CD4-positive, alpha-beta T cell treated with Interleukin-15 for 4 hours (primary cell): ENCODE data around the gene GNG13.
"Not testable (repeated sequence)": the region's sequence is repeated elsewhere in the genome, so short reads cannot be mapped to it uniquely, and the experiment has no call there.

ENCODE experiments used
- DNase-seq: peaks from one replicate; pipeline ENCODE4 v3.0.0-alpha.2; 2020; ENCODE audit warnings: low spot score

GNG13 gene

GRCh38 chr16:776824-777223, 23.7 kb downstream of the GNG13 start:
- DNase-seq = no peak

- DNase-seq = not testable (repeated sequence)
Measured at GRCh38 chr16:776298-776697, 24.2 kb downstream of the GNG13 start.

DNA sequence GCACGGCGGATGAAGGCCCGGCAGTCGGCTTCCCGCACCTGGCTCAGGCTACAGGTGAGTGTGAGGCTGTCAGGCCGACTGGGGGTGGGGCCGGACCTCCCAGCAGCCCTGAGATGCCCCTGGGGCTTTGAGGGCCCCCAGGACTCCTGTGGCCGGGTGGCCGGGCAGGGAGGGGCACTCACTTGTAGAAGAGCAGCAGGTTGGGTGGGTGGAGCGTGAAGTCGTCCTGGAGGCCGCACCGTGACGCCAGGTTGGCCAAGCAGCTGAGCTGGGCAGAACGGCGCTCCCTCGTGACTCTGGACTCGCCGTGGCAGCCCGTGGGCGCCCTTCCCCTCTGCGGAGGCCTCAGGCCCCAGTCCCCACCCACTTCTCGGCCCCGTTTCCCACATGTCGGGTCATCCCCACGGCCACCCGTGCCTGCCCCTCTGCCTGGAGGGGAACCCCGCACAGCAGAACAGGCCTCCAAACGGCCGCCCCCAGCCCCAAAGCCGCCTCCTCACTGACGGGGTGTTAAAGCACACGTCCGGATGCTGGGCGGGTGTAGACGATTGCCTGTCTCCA, 25.2 kb downstream of the GNG13 start:
- DNase-seq = no peak

GRCh38 chr16:774086-775001, 26.2 kb downstream of the GNG13 start:
- no peak for DNase-seq

GRCh38 chr16:772959-773358, 27.6 kb downstream of the GNG13 start:
- no peak for DNase-seq

DNA sequence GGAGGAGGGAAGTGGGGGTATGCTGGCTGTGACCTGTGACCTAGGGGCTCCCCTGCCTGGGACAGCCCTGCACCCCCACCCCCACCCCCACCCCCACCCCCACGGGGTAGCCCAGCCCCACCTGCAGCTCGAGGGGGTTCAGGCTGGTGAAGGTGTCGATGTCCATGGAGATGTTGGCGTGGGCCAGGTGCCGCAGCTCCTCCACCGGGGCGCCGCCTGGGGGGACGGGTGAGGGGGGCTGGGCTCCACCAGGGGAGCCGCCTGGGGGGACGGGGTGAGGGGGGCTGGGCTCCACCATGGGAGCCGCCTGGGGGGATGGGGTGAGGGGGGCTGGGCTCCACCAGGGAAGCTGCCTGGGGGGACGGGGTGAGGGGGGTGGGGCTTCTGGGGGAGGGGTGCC, 30.1 kb downstream of the GNG13 start:
- no peak for DNase-seq

GRCh38 chr16:769934-770333, 30.6 kb downstream of the GNG13 start:
- no peak for DNase-seq

- no peak for DNase-seq
Measured at GRCh38 chr16:769184-769784, 31.2 kb downstream of the GNG13 start.

DNA sequence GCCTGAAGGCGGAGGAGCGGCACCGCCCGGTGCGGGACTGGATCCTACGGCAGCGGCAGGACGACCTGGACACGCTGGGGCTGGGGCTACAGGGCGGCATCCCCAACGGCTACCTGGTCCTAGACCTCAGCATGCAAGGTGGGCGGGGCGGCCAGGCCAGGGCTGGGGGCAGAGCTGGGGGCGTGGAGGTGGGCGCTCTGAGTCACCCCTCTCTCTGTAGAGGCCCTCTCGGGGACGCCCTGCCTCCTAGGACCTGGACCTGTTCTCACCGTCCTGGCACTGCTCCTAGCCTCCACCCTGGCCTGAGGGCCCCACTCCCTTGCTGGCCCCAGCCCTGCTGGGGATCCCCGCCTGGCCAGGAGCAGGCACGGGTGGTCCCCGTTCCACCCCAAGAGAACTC, 32.1 kb downstream of the GNG13 start:
- no peak for DNase-seq

DNA sequence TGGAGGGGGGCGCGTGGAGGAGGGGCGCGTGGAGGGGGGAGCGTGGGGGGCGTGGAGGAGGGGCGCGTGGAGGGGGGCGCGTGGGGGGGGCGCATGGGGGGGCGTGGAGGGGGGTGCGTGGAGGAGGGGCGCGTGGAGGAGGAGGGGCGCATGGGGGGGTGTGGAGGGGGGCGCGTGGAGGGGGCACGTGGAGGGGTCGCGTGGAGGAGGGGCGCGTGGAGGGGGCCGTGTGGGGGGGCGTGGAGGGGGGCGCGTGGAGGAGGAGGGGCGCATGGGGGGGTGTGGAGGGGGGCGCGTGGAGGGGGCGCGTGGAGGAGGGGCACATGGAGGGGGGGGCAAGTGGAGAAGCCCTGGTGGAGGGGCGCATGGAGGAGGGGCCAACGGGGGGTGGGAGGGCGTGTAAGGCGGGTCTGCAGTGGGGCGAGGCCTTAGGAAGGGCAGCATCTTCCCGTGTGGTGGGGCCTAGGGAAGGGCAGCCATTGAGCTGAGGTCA, 32.7 kb downstream of the GNG13 start:
- DNase-seq = no peak

DNA sequence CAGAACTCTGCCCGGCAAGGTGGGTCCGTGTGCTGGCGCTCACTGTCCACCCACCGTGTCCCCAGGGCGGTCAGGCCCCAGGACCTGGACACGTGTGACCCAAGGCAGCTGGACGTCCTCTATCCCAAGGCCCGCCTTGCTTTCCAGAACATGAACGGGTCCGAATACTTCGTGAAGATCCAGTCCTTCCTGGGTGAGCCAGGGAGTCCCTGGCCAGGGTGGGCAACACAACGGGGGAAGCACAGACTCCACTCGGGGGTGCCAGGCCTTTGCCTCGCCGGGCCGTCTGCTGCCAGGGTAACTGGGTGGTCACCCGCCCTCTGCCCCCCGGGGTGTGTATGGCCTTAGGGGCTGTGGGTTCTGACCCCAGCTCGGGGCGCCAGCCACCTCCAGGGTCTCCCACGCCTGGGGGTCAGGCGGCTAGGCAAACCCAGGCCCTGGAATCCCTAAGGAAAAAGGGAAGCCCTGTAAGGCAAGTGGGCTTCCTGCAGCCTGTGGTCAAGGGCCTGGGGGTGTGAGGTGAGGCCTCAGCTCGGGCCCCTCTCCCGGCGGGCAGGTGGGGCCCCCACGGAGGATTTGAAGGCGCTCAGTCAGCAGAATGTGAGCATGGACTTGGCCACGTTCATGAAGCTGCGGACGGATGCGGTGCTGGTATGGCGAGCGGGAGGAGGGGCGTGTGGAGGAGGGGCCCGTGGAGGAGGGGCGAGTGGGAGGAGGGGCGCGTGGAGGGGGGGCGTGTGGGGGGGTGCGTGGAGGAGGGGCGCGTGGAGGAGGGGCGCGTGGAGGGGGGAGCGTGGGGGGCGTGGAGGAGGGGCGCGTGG, 33.5 kb downstream of the GNG13 start:
- DNase-seq = no peak

DNA sequence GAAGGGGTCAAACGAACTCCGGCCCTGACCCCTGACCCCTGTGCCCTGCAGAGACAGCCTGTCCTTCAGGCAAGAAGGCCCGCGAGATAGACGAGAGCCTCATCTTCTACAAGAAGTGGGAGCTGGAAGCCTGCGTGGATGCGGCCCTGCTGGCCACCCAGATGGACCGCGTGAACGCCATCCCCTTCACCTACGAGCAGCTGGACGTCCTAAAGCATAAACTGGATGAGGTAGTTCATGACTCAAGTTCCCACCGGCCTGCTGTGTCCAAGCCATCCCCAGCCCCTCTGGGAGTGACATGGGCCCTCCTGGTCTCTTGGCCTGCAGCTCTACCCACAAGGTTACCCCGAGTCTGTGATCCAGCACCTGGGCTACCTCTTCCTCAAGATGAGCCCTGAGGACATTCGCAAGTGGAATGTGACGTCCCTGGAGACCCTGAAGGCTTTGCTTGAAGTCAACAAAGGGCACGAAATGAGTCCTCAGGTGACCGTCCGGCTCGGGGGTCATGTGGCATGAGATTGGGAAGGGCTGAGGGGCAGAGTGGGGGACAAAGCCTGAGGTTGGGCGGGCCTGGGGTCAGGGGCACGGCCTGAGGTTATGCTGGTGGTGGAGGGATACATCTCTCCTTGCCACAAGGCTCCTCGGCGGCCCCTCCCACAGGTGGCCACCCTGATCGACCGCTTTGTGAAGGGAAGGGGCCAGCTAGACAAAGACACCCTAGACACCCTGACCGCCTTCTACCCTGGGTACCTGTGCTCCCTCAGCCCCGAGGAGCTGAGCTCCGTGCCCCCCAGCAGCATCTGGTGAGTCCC, 34.3 kb downstream of the GNG13 start:
- no peak for DNase-seq

DNA sequence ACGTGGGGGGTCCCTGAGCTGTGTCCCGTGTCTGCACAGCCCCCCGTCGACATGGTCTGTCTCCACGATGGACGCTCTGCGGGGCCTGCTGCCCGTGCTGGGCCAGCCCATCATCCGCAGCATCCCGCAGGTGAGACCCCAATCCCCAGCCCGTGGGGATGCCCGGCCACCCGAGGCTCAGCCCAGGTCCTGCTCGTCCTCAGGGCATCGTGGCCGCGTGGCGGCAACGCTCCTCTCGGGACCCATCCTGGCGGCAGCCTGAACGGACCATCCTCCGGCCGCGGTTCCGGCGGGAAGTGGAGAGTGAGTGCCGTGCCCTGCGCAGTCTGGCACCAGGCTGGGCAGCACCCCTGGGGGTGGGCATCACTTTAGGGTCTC, 35.1 kb downstream of the GNG13 start:
- DNase-seq = no peak

- DNase-seq = no peak
Measured at GRCh38 chr16:764848-765487, 35.6 kb downstream of the GNG13 start.

- no peak for DNase-seq
Measured at GRCh38 chr16:764184-764750, 36.3 kb downstream of the GNG13 start.

GRCh38 chr16:763369-764183, 37.0 kb downstream of the GNG13 start:
- DNase-seq = no peak

DNA sequence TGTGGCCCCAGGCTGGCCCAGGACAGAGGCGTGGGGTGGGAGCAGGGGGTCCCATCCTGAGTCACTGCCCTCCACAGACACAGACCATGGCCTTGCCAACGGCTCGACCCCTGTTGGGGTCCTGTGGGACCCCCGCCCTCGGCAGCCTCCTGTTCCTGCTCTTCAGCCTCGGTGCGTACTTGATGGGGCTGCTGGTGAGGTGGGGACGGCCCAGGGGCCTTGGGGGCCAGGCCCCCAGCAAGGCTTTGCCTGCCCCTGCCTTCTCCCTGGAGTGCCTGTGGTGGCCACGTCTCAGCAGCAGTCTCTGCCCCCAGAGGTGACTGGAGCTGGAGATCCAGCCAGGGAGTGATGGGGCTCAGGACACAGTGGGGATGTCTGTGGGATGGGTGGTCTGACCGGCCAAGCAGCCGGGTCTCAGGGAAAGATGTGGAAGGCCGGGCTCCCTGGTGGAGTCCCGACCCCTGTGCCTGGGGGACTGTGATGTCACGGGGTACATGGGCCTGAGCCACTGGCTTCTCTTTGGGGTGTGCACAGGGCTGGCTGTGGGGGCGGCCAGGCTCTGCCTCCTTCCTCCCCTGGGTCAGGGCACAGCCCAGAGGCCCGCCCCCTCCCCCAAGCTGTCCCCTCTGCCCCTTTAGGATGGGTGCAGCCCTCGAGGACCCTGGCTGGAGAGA, 37.8 kb downstream of the GNG13 start:
- no peak for DNase-seq

GRCh38 chr16:761625-762513, 38.7 kb downstream of the GNG13 start:
- DNase-seq = no peak
